ENCODE data around the gene CCZ1.
"Not testable (repeated sequence)": the region's sequence is repeated elsewhere in the genome, so short reads cannot be mapped to it uniquely, and the experiment has no call there.

CCZ1 gene

DNA sequence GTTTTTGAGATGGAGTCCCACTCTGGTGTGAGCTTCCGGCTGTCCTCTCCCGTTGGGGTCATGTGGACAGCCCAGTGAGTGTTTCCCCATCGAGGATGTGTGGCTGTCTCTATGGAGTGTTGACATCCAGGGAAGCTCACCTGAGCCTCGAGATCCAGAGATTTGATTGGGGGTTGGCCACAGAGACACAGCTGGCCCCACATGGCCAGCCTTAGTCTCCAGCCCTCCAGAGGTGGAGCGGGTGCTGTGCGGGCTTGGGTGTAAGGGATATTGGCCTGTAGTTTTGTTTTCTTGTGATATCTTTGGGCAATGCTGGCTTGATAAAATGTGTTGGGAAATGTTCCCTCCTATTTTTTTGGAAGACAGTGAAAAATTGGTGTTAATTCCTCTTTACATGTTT lies 18.0 kb downstream of the CCZ1 start:
- DNase-seq = not testable (repeated sequence)

DNA sequence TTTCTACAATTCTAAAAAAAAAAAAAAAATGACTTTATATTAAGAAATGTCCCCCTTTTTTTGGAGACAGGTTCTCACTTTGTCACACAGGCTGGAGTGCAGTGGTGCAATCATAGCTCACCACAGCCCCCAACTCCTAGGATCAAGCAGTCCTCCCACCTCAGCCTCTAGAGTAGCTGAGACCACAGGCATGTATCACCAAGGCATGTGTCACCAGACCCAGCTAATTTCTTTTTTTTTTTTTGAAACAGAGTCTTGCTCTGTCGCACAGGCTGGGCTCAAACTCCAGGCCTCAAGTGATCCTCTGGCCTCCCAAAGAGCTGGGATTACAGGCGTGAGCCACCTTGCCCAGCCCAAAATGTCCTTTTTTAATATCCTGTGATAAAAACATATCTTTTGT lies 25.6 kb downstream of the CCZ1 start:
- not testable (repeated sequence) for DNase-seq

DNA sequence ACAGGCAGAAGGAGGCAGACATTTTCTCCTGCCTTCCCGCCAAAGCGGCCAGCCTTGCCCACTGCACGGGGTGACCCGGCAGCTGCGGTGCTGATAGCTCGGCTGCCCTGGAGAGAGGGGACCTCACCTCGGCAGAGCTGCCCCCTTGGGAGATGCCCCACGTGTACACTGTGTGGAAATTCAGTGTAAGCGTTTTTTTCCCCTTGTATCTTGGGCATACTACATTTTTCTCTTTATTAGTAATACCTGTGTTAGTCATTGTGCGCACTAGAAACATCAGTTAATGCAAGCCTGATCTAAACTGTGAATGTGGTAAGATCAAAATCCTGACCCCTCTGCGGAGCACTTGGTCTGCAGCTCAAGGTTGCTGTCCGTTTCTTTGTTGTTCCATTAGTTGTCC lies 26.1 kb downstream of the CCZ1 start:
- DNase-seq = not testable (repeated sequence)

DNA sequence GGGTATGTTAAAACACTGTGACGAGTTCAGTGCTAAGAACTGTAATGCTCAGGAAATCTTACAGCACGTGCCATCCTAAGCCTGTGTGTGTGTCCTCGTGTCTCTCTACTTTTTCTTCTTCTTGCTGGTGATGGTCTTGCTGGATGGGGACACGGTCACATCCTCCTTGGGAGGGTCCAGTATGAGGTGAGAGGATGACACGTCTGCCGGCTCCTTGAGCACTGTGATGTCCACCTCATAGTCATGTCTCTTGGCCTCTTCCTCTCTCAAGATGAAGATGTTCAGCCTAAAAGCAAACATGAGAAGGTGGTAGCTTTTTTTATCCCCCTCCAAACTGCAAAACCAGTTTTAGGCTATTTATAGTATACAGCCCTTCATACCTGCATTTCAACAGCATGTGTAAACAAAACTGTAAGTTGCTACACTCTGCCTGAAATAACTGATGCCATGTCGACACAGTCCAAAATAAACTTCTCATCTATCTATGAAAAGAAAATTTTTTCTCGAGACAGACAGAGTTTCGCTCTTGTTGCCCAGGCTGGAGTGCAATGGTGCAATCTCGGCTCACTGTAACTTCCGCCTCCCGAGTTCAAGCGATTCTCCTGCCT lies 27.8 kb downstream of the CCZ1 start:
- not testable (repeated sequence) for DNase-seq

DNA sequence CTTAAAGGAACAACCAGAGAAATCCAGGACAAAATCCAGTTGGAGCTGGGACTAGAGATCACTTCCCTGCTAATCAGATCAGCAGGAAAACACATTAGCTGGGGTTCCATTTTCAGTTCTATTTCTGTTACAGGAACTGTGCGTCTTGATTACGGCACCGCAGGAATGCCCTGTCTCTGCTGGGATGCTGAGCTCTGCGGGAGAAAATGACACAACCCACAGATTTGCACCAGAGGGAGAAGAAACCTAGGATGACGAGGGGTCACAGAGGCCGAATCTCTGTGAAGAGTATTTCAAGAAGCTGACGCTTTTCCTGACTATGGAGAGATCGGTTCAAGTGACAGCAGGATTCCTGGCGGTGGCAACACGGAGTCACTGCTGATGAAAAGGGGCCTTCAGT lies 31.8 kb downstream of the CCZ1 start:
- not testable (repeated sequence) for DNase-seq

DNA sequence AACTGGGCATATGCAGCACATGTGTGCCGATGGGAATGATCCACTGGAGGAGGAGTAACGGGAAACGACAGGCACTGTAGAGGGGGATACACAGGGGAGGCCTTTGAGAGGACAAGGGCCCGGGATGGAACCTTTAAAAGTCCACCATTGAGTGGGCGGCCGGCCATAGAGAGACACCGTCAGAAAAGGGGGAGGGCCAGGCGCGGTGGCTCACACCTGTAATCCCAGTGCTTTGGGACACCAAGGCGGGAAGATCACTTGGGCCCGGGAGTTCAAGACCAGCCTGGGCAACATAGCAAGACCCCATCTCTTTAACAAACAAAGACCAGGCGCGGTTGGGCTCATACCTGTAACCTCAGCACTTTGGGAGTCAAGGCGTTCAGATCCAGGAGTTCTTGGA lies 32.7 kb downstream of the CCZ1 start:
- DNase-seq = not testable (repeated sequence)

DNA sequence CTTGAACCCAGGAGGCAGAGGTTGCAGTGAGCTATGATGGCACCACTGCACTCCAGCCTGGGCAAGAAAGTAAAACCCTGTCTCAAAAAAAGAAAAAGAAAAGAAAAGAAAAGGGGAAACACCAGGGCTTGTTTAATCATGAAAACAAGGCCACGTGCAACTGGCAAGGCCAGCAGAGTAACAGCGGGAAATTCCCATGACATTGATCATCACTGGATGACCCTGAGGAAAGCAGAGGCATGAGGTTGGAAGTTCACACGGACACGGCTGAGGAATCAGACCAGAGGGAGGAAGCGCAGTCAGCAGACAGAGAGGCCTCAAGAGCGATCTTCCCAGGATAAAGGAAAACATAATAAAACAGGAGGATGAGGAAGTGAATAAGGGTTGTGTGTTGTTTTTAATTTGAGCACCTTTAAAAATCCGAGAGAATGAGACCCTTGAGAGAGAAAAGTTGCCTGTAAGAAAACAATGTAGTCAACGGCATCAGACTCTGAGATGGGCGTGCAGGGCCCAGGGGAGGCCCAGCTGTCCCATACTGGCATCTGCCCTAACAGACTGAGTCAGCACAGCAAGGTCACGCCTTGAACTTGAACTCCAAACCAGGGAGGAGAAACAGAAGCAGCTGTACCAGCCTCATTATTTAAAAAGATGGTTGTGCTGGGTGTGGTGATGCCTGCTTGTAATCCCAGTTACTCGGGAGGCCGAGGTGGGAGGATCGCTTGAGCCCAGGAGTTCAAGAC lies 33.5 kb downstream of the CCZ1 start:
- DNase-seq = not testable (repeated sequence)

DNA sequence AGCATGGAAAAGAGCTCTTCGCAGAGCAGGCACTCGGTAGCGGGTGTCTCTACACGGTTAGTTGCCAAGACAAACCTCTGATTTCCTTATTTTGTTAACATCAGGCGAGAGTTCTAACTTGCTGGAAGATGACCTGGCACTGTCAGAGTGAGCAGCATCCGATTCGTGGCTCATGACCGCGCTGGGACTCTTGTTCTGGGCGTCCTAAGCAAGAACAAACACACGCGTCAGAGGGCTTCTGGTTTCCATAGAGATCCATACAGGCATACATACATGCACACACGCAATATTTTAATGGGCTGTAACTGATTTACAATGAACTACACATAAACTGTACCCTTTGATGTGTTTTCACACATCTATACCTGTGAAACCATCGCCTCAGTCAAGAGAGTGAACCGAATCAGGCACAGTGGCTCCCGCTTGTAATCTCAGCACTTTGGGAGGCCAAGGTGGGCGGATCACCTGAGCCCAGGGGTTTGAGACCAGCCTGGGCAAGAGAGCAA lies 36.5 kb downstream of the CCZ1 start:
- DNase-seq = not testable (repeated sequence)

DNA sequence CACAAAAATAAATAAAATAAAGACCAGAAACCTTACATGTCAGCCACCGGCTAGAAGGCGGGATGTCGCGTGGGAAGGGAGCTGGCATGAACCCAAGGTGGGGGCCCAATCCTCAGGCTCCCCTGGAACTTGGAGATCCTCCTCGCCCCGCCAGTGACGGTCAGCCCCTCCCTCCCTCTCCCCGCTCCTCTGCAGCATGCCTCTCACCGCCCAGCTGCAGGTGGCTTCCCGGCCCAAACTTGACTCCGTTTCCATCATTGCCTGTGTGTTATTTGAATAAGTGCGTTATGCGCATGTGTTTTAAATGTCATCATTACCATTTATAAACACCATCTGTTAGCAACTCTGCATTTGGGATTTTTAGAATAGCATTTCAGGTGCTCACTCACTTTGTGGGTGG lies 64.7 kb downstream of the CCZ1 start:
- DNase-seq = not testable (repeated sequence)

DNA sequence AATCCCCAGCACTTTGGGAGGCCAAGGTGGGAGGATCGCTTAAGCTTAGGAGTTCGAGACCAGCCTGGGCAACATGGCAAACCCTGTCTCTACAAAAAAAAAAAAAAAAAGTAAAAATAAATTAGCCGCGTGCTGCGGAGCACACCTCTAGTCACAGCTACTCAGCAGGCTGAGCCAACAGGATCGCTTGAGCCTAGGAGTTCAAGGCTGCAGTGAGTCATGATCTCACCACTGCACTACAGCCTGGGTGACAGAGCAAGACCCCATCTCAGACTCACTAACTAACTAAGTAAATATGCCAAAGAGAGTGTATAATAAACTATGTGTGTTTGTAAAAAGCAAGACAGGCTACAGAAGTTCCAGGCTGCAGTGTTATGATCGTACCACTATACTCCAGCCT lies 65.3 kb downstream of the CCZ1 start:
- not testable (repeated sequence) for DNase-seq

DNA sequence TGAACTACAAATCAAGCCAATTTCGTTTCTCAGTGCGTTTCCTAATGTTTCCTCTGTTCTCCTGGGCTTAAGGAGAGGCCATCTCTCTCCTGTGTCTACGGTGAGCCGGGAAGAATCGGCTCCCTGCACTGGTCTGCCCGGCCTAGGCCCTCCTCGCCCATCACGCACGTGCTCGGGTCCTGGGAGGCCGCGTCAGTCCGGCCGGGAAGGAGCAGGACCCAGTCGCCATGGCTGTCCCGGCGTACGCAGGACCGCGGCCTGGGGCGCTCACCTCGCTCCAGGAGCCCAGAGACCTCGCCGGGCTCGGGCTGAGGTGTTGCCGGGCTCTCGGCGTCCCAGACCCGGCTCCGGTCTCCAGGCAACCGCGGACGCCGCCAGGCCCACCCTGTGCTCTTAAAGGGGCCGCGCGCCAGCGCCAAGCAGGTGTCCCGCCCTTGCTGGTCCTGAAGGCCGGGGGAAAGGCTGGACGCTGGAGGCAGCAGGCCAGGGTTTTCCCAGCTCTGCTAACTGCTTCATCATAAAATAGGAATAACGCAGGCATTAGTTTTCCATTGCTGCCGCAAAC lies 71.9 kb downstream of the CCZ1 start, which contains the start of gene RSPH10B:
Gene RSPH10B (minus strand): TSS at position 343 of the 565 bp plus-strand sequence. CDS start 3,573 bp downstream, outside the sequence.
- DNase-seq = not testable (repeated sequence)

DNA sequence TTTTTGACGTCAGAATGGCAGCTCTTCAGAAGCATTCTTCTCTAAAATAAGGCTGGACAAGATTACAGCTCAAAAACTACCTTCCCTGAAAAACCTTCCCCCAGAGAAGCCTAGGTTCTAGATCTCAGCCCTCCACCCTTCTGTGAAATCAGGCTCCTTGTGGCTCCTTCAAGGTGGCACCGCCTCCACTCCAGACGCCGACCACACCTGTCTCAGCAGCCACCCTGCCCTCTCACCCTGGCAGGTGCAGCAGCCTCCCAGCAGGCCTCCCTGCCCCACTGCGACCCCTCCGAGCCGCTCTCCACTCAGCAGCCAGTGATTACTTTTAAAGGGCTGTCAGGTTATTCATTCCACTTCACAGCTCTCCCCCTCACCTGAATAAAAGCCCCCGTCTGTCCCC lies 75.0 kb downstream of the CCZ1 start:
- DNase-seq = not testable (repeated sequence)
